Measurements from ENCODE around the gene CLIC4. TPM values are rescaled to one million over a fixed set of nuclear protein-coding genes. Genes with fewer than 3 reads are reported as not detected.
"Not testable (repeated sequence)": the region's sequence is repeated elsewhere in the genome, so short reads cannot be mapped to it uniquely, and the experiment has no call there.

Gene CLIC4
- total RNA-seq, 6 donors from 2014 or later, result 44.0 to 234 (median 147) TPM

GRCh38 chr1:24822887-24823286 lies 77.6 kb downstream of the CLIC4 start:
- Histone ChIP-seq H3K27me3 (no peaks in the 10 kb centered on the region), H3K4me1 (peaks cover 19 to 45% (median 30%) of the 10 kb centered on the region in 4 donors), H3K36me3 (peaks cover 0 to 12% (median 0%) of the 10 kb centered on the region in 4 donors), H3K9me3 (no peaks in the 10 kb centered on the region), H3K4me3 (no peak overlapping the region), H3K27ac (peak overlapping the region in 2 of 4 donors; percentile 17 to 44)
- DNase-seq (no peak), ATAC-seq (ENCODE audit: low FRiP score in 2 of 2) (peak in 1 of 2 donors; percentile 12)
- TF ChIP-seq POLR2AphosphoS5 (IDR thresholded peaks at IDR 0.05), result no peak
- no peak for TF ChIP-seq EP300 (IDR thresholded peaks at IDR 0.05)
- no peak for TF ChIP-seq CTCF (IDR thresholded peaks at IDR 0.05)
- TF ChIP-seq POLR2A (IDR thresholded peaks at IDR 0.05), result no peak

GRCh38 chr1:24823486-24823885 lies 78.2 kb downstream of the CLIC4 start:
- peak in 1 of 2 donors; percentile 31 for DNase-seq
- H3K9me3 ChIP-seq; ATAC-seq (ENCODE audit: low FRiP score in 2 of 2); H3K4me3 ChIP-seq; H3K27me3 ChIP-seq: not testable (repeated sequence)
- H3K36me3 ChIP-seq, result peaks cover 0 to 12% (median 0%) of the 10 kb centered on the region in 4 donors
- 87 to 93% methylated on average over 12 of the region's 12 CpGs for WGBS, 2 donors
- H3K4me1 ChIP-seq, result peaks cover 25 to 51% (median 34%) of the 10 kb centered on the region in 4 donors
- peak overlapping the region in 3 of 4 donors; percentile 4 to 44 (median 28) for H3K27ac ChIP-seq

GRCh38 chr1:24825174-24825573 lies 79.9 kb downstream of the CLIC4 start:
- Histone ChIP-seq H3K9me3 (no peaks in the 10 kb centered on the region), H3K27me3 (no peaks in the 10 kb centered on the region), H3K36me3 (peaks cover 0 to 12% (median 0%) of the 10 kb centered on the region in 4 donors), H3K4me3 (no peak overlapping the region), H3K4me1 (peaks cover 42 to 65% (median 45%) of the 10 kb centered on the region in 4 donors), H3K27ac (no peak overlapping the region)
- WGBS, 2 donors, result 97% methylated on average over 3 of the region's 3 CpGs
- ATAC-seq (ENCODE audit: low FRiP score in 2 of 2) (no peak), DNase-seq (no peak)
- TF ChIP-seq EP300 (IDR thresholded peaks at IDR 0.05) (no peak), POLR2AphosphoS5 (IDR thresholded peaks at IDR 0.05) (no peak), CTCF (IDR thresholded peaks at IDR 0.05) (no peak), POLR2A (IDR thresholded peaks at IDR 0.05) (no peak)

- Histone ChIP-seq H3K36me3 (peaks cover 0 to 13% (median 0%) of the 10 kb centered on the region in 4 donors), H3K27me3 (no peaks in the 10 kb centered on the region), H3K4me1 (peaks cover 45 to 78% (median 55%) of the 10 kb centered on the region in 4 donors), H3K9me3 (no peaks in the 10 kb centered on the region), H3K4me3 (no peak overlapping the region), H3K27ac (no peak overlapping the region)
- ATAC-seq (ENCODE audit: low FRiP score in 2 of 2) (no peak), DNase-seq (no peak)
- TF ChIP-seq POLR2A (IDR thresholded peaks at IDR 0.05) (no peak), EP300 (IDR thresholded peaks at IDR 0.05) (no peak), CTCF (IDR thresholded peaks at IDR 0.05) (no peak), POLR2AphosphoS5 (IDR thresholded peaks at IDR 0.05) (no peak)
- WGBS, 2 donors, result 57 to 72% methylated on average over 1 of the region's 1 CpG
Observed at GRCh38 chr1:24826510-24826909, 81.3 kb downstream of the CLIC4 start.

GRCh38 chr1:24827379-24828135 lies 82.3 kb downstream of the CLIC4 start:
- TF ChIP-seq CTCF (IDR thresholded peaks at IDR 0.05) (no peak), POLR2AphosphoS5 (IDR thresholded peaks at IDR 0.05) (no peak), POLR2A (IDR thresholded peaks at IDR 0.05) (no peak), EP300 (IDR thresholded peaks at IDR 0.05) (no peak)
- Histone ChIP-seq H3K27me3 (no peaks in the 10 kb centered on the region), H3K36me3 (peaks cover 0 to 16% (median 0%) of the 10 kb centered on the region in 4 donors), H3K4me1 (peaks cover 42 to 76% (median 57%) of the 10 kb centered on the region in 4 donors), H3K27ac (peak overlapping the region in 2 of 4 donors; percentile 18 to 53), H3K9me3 (no peaks in the 10 kb centered on the region), H3K4me3 (no peak overlapping the region)
- WGBS, 2 donors, result 79 to 81% methylated on average over 3 of the region's 3 CpGs
- no peak for ATAC-seq (ENCODE audit: low FRiP score in 2 of 2)
- no peak for DNase-seq

Data from upper lobe of left lung (tissue), 6 donors.